GM19455 (cell line): ENCODE results near the gene MRPL44.
"Not testable (repeated sequence)": the region's sequence is repeated elsewhere in the genome, so short reads cannot be mapped to it uniquely, and the experiment has no call there.

ENCODE experiments used
- ATAC-seq: cut with Tn5 transposase; IDR thresholded peaks from one replicate; pipeline ENCODE4 v1.9.1; 2021; ENCODE audit not compliant: unreplicated experiment

Gene MRPL44

DNA sequence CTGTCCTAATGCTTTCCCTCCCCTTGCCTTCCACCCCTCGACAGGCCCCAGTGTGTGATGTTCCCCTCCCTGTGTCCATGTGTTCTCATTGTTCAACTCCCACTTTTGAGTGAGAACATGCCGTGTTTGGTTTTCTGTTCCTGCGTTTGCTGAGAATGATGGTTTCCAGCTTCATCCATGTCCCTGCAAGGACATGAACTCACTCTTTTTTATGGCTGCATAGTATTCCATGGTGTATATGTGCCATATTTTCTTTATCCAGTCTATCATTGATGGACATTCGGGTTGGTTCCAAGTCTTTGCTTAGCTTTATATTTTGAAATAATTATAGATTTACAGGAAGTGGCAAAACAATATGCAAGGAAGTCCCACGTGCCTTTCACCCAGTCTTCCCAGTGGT lies 43.4 kb downstream of the MRPL44 start:
- not testable (repeated sequence) for ATAC-seq

DNA sequence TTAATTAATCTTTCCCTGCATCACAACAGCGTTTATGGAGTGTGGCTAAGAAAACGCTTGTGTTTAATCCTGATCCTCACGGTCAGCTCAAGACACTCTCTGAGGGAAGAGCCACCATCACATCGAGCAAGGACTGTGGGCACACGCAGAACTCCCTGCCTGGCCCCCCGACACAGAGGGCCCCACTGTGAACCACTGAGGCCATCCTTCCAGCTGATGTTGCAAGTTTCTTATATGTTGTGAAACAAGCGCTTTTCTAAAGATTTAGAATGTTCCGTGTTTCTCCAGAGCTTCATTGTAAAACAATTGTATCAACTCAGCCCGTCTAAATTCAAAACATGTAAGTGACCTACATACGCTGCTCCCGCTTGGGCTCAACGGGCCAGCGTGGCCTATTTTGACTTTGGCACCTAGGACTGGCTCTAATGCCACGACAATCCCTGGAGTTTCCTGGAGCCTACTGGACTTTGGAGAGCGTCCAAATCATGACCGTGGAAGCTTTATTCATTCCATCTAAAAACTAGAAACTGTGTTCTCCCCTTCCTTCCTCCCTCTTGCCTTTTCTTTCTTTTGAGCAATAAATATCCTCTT lies 46.9 kb downstream of the MRPL44 start:
- no peak for ATAC-seq

DNA sequence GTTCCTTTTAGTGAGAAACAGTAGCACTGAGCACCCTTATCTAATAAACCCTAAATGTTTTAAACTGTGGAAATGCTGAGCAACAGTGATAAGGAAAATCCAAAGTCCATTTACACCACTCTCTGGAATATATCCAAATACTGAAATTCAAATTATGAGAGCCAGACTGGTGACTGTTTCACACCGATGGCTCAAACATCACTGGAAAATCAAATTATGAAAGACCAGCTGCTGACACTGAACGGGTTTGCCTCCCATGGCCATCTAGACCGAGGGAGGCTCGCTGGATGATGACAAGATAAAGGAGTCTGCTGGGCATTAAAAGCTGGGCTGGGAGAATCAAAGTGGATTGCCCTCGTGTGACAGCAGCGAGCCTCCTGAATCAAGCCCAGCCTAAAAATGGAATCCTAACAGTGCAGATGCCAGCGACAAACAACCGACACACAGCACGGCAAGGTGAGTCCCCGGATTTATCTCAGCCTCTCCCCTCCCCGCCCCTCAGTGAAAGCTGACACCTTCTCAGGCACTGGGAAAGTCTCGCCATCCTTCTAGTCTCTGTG lies 51.5 kb downstream of the MRPL44 start:
- ATAC-seq: no peak

GRCh38 chr2:224009605-224010315 lies 52.5 kb downstream of the MRPL44 start:
- ATAC-seq: no peak

- ATAC-seq: no peak
These were observed 54.6 kb downstream of the MRPL44 start for GRCh38 chr2:224011837-224012236.

GRCh38 chr2:224014336-224014735 lies 57.1 kb downstream of the MRPL44 start:
- ATAC-seq: no peak

GRCh38 chr2:224016963-224017362 lies 59.7 kb downstream of the MRPL44 start:
- no peak for ATAC-seq
